ENCODE results near the gene RAC3. TPM values are rescaled to one million over a fixed set of nuclear protein-coding genes. Genes with fewer than 3 reads are reported as not detected.

RAC3 gene
- total RNA-seq, 1 donor from 2014 or later: not detected

GRCh38 chr17:81996757-81997441 lies 34.6 kb upstream of the RAC3 start:
- Histone ChIP-seq H3K9me3 (no peaks in the 10 kb centered on the region), H3K4me1 (peaks cover 6 to 7% of the 10 kb centered on the region in 2 donors), H3K27ac (no peak overlapping the region), H3K36me3 (peaks cover 13% of the 10 kb centered on the region in 2 donors), H3K4me3 (no peak overlapping the region), H3K27me3 (no peaks in the 10 kb centered on the region)
- no peak for TF ChIP-seq CTCF (IDR thresholded peaks at IDR 0.05)
- intact Hi-C loops (cut with DNase I): no loop called here
- DNase-seq (ENCODE audit: low spot score in 2 of 2): no peak

GRCh38 chr17:81998212-81998611 lies 33.3 kb upstream of the RAC3 start:
- intact Hi-C loops (cut with DNase I): no loop called here
- Histone ChIP-seq H3K9me3 (no peaks in the 10 kb centered on the region), H3K36me3 (peaks cover 13% of the 10 kb centered on the region in 2 donors), H3K4me1 (peaks cover 6 to 11% of the 10 kb centered on the region in 2 donors), H3K27ac (no peak overlapping the region), H3K27me3 (no peaks in the 10 kb centered on the region), H3K4me3 (no peak overlapping the region)
- TF ChIP-seq CTCF (IDR thresholded peaks at IDR 0.05): no peak
- DNase-seq (ENCODE audit: low spot score in 2 of 2): no peak

- Histone ChIP-seq H3K4me1 (peaks cover 9 to 15% of the 10 kb centered on the region in 2 donors), H3K27me3 (no peaks in the 10 kb centered on the region), H3K9me3 (no peaks in the 10 kb centered on the region), H3K4me3 (no peak overlapping the region), H3K36me3 (peaks cover 13% of the 10 kb centered on the region in 2 donors), H3K27ac (no peak overlapping the region)
- intact Hi-C loops (cut with DNase I): no loop called here
- TF ChIP-seq CTCF (IDR thresholded peaks at IDR 0.05): no peak
- no peak for DNase-seq (ENCODE audit: low spot score in 2 of 2)
These were observed 32.6 kb upstream of the RAC3 start for GRCh38 chr17:81998691-81999438.

- no peak for TF ChIP-seq CTCF (IDR thresholded peaks at IDR 0.05)
- H3K36me3 ChIP-seq: peaks cover 13% of the 10 kb centered on the region in 2 donors
- peaks cover 12 to 22% of the 10 kb centered on the region in 2 donors for H3K4me1 ChIP-seq
- no peak for DNase-seq (ENCODE audit: low spot score in 2 of 2)
- intact Hi-C loops (cut with DNase I): no loop called here
- no peaks in the 10 kb centered on the region for H3K9me3 ChIP-seq
- no peak overlapping the region for H3K27ac ChIP-seq
- H3K27me3 ChIP-seq: no peaks in the 10 kb centered on the region
- no peak overlapping the region for H3K4me3 ChIP-seq
These were observed 31.9 kb upstream of the RAC3 start for GRCh38 chr17:81999587-81999975.

- Histone ChIP-seq H3K27ac (no peak overlapping the region), H3K4me3 (no peak overlapping the region), H3K9me3 (no peaks in the 10 kb centered on the region), H3K36me3 (peaks cover 13% of the 10 kb centered on the region in 2 donors), H3K27me3 (no peaks in the 10 kb centered on the region), H3K4me1 (peaks cover 12 to 26% of the 10 kb centered on the region in 2 donors)
- DNase-seq (ENCODE audit: low spot score in 2 of 2): no peak
- intact Hi-C loops (cut with DNase I): no loop called here
- TF ChIP-seq CTCF (IDR thresholded peaks at IDR 0.05): no peak
These were observed 31.3 kb upstream of the RAC3 start for GRCh38 chr17:81999976-82000802.

Measured in ascending aorta (tissue), 2 donors.